Measurements from ENCODE around the gene CUX1. TPM values are rescaled to one million over a fixed set of nuclear protein-coding genes. Genes with fewer than 3 reads are reported as not detected.
A peak's percentile ranks its signal among the peaks of the same experiment; 100 is the strongest.

CUX1 gene
- total RNA-seq, 2 experiments from 2014 or later, result 20.2 to 20.4 TPM

GRCh38 chr7:102272075-102272916, 454.9 kb downstream of the CUX1 start:
- DNase-seq, result peak; percentile 83
- Mint-ChIP-seq H3K27me3 (no peaks in the 10 kb centered on the region), H3K9me3 (no peaks in the 10 kb centered on the region), H3K27ac (no peak overlapping the region), H3K36me3 (ENCODE audit: low read depth) (no peaks in the 10 kb centered on the region), H3K4me1 (ENCODE audit: low read depth) (peaks cover 2% of the 10 kb centered on the region), H3K4me3 (no peak overlapping the region)
- peak; percentile 93 for ATAC-seq
- ChIA-PET POLR2A (interaction anchor here (0.6 kb wide), 1 partner anchor 20 kb away, joined by 3 read pairs; no protein-coding TSS in a partner anchor), CTCF (interaction anchor here (0.6 to 4.3 kb wide), 8 partner anchors 13 to 729 kb away, joined by 3 to 23 read pairs (median 3); no protein-coding TSS in a partner anchor)
- peak; percentile 98 for TF ChIP-seq CTCF (IDR thresholded peaks at IDR 0.05)
- intact Hi-C loops (cut with micrococcal nuclease), result loop anchor here (5.0 kb wide), 1 partner anchor 730 kb away; no protein-coding TSS in a partner anchor

DNA sequence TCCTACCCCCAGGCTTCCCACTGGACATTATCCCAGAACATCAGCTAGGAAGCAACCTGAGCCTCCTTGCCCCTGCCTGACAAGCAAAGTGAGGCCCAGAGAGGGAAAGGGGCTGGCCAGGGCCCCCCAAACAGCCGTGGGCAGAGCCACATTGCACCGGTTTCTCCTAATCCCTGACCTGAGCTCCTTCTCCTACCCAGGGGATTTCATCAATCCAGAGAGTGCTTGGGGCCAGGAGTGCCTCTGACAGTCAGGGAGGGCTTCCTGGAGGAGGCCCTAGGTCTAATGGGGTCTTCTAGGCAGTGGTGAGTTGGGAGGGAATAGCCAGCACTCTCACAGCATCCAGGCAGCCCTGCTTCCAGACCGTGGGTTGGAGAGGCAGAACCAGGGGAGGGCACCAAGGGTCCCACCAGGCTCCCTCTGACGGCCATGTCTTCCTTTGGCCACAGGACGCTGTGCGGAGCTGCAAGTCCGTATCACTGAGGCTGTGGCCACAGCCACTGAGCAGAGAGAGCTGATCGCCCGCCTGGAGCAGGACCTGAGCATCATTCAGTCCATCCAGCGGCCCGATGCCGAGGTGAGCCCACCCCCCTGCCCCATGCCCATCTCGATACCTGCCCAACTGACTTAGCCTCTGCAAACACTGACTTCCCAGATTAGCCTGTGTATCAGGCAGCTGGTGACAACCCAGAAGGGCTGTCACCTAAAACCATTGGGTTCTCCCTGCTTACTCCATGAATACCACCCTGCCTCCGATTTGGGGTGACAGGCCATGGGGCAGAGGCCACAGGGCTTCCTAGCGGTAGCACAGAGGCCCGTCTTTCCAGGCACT, 455.7 kb downstream of the CUX1 start:
- H3K4me1 Mint-ChIP-seq (ENCODE audit: low read depth), result peaks cover 2% of the 10 kb centered on the region
- ATAC-seq, result no peak
- POLR2A ChIA-PET, result no interaction called here
- no peaks in the 10 kb centered on the region for H3K36me3 Mint-ChIP-seq (ENCODE audit: low read depth)
- H3K27ac Mint-ChIP-seq, result no peak overlapping the region
- H3K9me3 Mint-ChIP-seq, result no peaks in the 10 kb centered on the region
- no peak for TF ChIP-seq CTCF (IDR thresholded peaks at IDR 0.05)
- H3K4me3 Mint-ChIP-seq, result no peak overlapping the region
- H3K27me3 Mint-ChIP-seq, result no peaks in the 10 kb centered on the region
- DNase-seq, result no peak
- intact Hi-C loops (cut with micrococcal nuclease), result loop anchor here (5.0 kb wide), 1 partner anchor 731 kb away; no protein-coding TSS in a partner anchor
- CTCF ChIA-PET, result interaction anchor here (0.6 to 4.3 kb wide), 8 partner anchors 12 to 730 kb away, joined by 3 to 23 read pairs (median 4); no protein-coding TSS in a partner anchor

DNA sequence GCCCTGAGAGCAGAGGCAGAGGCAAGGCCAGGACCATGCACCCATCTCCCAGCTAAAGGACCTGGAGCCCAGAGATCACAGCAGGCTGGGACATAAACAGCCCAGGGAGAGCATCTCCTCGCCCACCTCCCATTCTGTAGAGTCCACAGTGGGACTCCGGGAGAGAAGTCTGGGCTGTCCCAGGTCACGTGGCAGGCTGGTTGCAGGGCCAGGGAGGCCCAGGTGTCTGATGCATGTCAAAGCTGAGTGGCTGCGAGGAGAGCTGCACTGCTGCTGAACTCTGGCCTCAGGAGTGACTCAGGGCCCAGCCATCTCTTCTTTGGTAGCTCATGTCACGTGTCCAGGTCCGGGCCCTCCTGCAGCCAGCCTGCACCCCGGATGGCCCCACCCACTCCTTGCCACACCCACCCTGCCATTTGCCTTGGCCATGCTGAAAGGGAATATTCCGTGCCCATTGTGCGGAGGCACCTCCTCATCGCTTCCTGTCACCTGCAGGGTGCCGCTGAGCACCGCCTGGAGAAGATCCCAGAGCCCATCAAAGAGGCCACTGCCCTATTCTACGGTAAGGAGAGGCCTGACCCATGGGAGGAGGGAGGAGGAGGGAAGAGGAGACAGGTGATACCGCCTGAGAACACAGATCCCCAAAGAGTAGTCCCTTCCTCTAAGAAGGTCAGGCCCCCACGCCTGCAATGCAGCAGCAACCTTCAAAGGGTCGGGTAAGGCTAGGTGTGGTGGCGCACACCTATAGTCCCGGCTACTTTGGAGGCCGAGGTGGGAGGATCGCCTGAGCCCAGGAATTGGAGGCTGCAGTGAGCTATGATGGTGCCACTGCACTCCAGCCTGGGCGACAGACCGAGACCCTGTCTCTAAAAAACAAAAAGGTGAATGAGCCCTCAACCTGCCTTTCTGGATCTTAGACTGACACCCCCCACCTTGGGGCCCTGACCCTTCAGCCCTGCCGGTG, 456.6 kb downstream of the CUX1 start:
- H3K27me3 Mint-ChIP-seq, result no peaks in the 10 kb centered on the region
- ATAC-seq, result no peak
- CTCF ChIA-PET, result interaction anchor here (1.0 to 1.3 kb wide), 2 partner anchors 132 to 731 kb away, joined by 4 to 5 read pairs; no protein-coding TSS in a partner anchor
- peaks cover 2% of the 10 kb centered on the region for H3K4me1 Mint-ChIP-seq (ENCODE audit: low read depth)
- no peaks in the 10 kb centered on the region for H3K36me3 Mint-ChIP-seq (ENCODE audit: low read depth)
- no peak for TF ChIP-seq CTCF (IDR thresholded peaks at IDR 0.05)
- no peak for DNase-seq
- no peak overlapping the region for H3K27ac Mint-ChIP-seq
- no peak overlapping the region for H3K4me3 Mint-ChIP-seq
- intact Hi-C loops (cut with micrococcal nuclease), result loop anchor here (5.0 kb wide), 1 partner anchor 732 kb away; no protein-coding TSS in a partner anchor
- POLR2A ChIA-PET, result no interaction called here
- H3K9me3 Mint-ChIP-seq, result no peaks in the 10 kb centered on the region

DNA sequence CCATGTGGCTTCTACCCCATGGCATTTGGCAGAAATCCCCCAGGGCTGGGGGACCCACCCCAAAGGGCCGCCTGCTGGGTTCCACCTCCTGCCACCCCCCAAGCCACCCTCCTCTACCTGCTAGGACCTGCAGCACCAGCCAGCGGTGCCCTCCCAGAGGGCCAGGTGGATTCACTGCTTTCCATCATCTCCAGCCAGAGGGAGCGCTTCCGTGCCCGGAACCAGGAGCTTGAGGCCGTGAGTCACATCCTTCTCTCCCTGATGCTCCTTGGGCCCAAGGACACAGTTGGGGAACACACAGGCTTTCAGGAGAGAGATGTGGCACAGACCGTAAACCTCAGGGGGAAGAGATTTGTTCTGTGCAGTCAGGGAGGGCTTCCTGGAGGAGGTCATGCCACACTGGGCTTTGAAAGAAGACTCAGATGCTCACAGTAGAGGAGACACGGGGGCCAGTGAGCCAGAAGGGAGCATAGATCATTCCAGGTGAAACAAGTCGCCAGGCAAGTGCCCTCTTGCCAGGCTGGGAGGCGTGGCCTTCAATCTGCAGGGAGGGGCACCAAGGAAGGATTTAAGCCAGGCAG, 457.8 kb downstream of the CUX1 start:
- ATAC-seq, result no peak
- H3K27me3 Mint-ChIP-seq, result no peaks in the 10 kb centered on the region
- no peaks in the 10 kb centered on the region for H3K36me3 Mint-ChIP-seq (ENCODE audit: low read depth)
- H3K9me3 Mint-ChIP-seq, result no peaks in the 10 kb centered on the region
- ChIA-PET CTCF (no interaction called here), POLR2A (no interaction called here)
- intact Hi-C loops (cut with micrococcal nuclease), result no loop called here
- H3K4me3 Mint-ChIP-seq, result no peak overlapping the region
- no peak for DNase-seq
- TF ChIP-seq CTCF (IDR thresholded peaks at IDR 0.05), result no peak
- peaks cover 2% of the 10 kb centered on the region for H3K4me1 Mint-ChIP-seq (ENCODE audit: low read depth)
- H3K27ac Mint-ChIP-seq, result no peak overlapping the region

Measured in activated CD8-positive, alpha-beta T cell treated with anti-CD3 and anti-CD28 coated beads for 36 hours (primary cell).